Neural cell (in vitro differentiated cells): Measurements from ENCODE around the gene TMEM151A. TPM values are rescaled to one million over a fixed set of nuclear protein-coding genes. Genes with fewer than 3 reads are reported as not detected.
"Not testable (repeated sequence)": the region's sequence is repeated elsewhere in the genome, so short reads cannot be mapped to it uniquely, and the experiment has no call there.

Experiments used
- H2AFZ ChIP-seq: fragments of 200-600, 300-800 bp; sonication (generic), shearing (Covaris generic); 2 replicates; pipeline ENCODE4 v1.6.0; 2014; ENCODE audit warnings: low read depth, mild to moderate bottlenecking, antibody characterized with exemption, low read length, moderate library complexity
- H3F3A ChIP-seq: fragments of 200-600 bp; shearing (Covaris generic); 2 replicates; pipeline ENCODE4 v1.6.1; 2016; ENCODE audit warnings: mild to moderate bottlenecking, moderate library complexity, mixed read lengths, antibody characterized with exemption, low read length; ENCODE audit not compliant: insufficient read depth, poor library complexity, severe bottlenecking
- H3K27ac ChIP-seq: fragments of 200-600, 300-800 bp; sonication (generic), shearing (Covaris generic); 2 replicates; pipeline ENCODE4 v1.5.1; 2014; ENCODE audit warnings: mild to moderate bottlenecking, low read length, moderate library complexity
- H3K27me3 ChIP-seq: fragments of 300-800, 200-600 bp; sonication (generic), shearing (Covaris generic); 2 replicates; pipeline ENCODE4 v1.6.0; 2014; ENCODE audit warnings: mild to moderate bottlenecking, low read depth, low read length, moderate library complexity; ENCODE audit not compliant: insufficient read depth
- H3K36me3 ChIP-seq: fragments of 300-800, 200-600 bp; sonication (generic), shearing (Covaris generic); 2 replicates; pipeline ENCODE4 v1.5.1; 2014; ENCODE audit warnings: mild to moderate bottlenecking, antibody characterized with exemption, low read length, moderate library complexity; ENCODE audit not compliant: insufficient read depth
- H3K4me2 ChIP-seq: fragments of 300-800, 200-600 bp; sonication (generic), shearing (Covaris generic); 2 replicates; pipeline ENCODE4 v1.6.0; 2014; ENCODE audit warnings: mild to moderate bottlenecking, low read length
- H3K4me3 ChIP-seq: fragments of 300-800, 200-600 bp; sonication (generic), shearing (Covaris generic); 2 replicates; pipeline ENCODE4 v1.5.1; 2014; ENCODE audit warnings: mild to moderate bottlenecking, low read length, moderate library complexity
- H3K79me2 ChIP-seq: fragments of 200-600 bp; shearing (Covaris generic); replicated peaks from 2 replicates; pipeline ENCODE4 v1.6.0; 2014; ENCODE audit warnings: mild to moderate bottlenecking, low read length, moderate library complexity; ENCODE audit not compliant: insufficient read depth
- H3K9ac ChIP-seq: fragments of 300-800, 200-600 bp; sonication (generic), shearing (Covaris generic); 2 replicates; pipeline ENCODE4 v1.6.1; 2016; ENCODE audit warnings: mild to moderate bottlenecking, low read length, mixed read lengths
- H3K9me2 ChIP-seq: fragments of 200-600 bp; shearing (Covaris generic); 2 replicates; pipeline ENCODE4 v1.6.1; 2016; ENCODE audit warnings: mild to moderate bottlenecking, low read length, mixed read lengths; ENCODE audit not compliant: insufficient read depth
- H3K9me3 ChIP-seq: fragments of 200-600, 300-800 bp; sonication (generic), shearing (Covaris generic); 2 replicates; pipeline ENCODE4 v1.6.1; 2016; ENCODE audit warnings: mild to moderate bottlenecking, mixed run types, low read length, moderate library complexity, mixed read lengths
- H4K20me1 ChIP-seq: fragments of 200-600 bp; shearing (Covaris generic); 2 replicates; pipeline ENCODE4 v1.6.1; 2016; ENCODE audit warnings: mild to moderate bottlenecking, mixed run types; ENCODE audit not compliant: insufficient read depth
- EP300 ChIP-seq: fragments of 450-650 bp; conservative IDR thresholded peaks from 2 replicates; pipeline ENCODE4 v1.6.1; 2014; ENCODE audit warnings: antibody characterized with exemption, mild to moderate bottlenecking, moderate library complexity; ENCODE audit not compliant: poor library complexity, severe bottlenecking
- EZH2 ChIP-seq: fragments of 200-600, 300-800 bp; shearing (Covaris generic), sonication (generic); IDR thresholded peaks from 2 replicates; pipeline ENCODE4 v1.6.1; 2014; ENCODE audit warnings: antibody characterized with exemption, low read length, borderline replicate concordance, mild to moderate bottlenecking; ENCODE audit not compliant: insufficient read depth, poor library complexity, severe bottlenecking
- MXI1 ChIP-seq: fragments of 450-650 bp; conservative IDR thresholded peaks from 2 replicates; pipeline ENCODE4 v1.6.1; 2014; ENCODE audit warnings: antibody characterized with exemption, mild to moderate bottlenecking; ENCODE audit not compliant: poor library complexity, severe bottlenecking
- POLR2AphosphoS5 ChIP-seq: IDR thresholded peaks from 2 replicates; pipeline ENCODE4 v1.6.1; 2012
- RAD21 ChIP-seq: fragments of 450-650 bp; conservative IDR thresholded peaks from 2 replicates; pipeline ENCODE4 v1.6.1; 2014; ENCODE audit warnings: antibody characterized with exemption, mild to moderate bottlenecking, moderate library complexity
- SMC3 ChIP-seq: fragments of 450-650 bp; conservative IDR thresholded peaks from 2 replicates; pipeline ENCODE4 v1.6.1; 2014; ENCODE audit warnings: antibody characterized with exemption, mild to moderate bottlenecking, moderate library complexity; ENCODE audit not compliant: poor library complexity
- TAF1 ChIP-seq: IDR thresholded peaks from 2 replicates; pipeline ENCODE4 v1.6.1; 2012; ENCODE audit warnings: low read depth
- polyA plus RNA-seq: library from polyadenylated mRNA; depleted of rRNA; stranded (reverse); fragments of >200 nt; gene quantifications from 2 replicates; pipeline ENCODE4 v1.2.3, GENCODE V29; 2014
- TF ChIP-seq, protein P1 (sequence below): fragments of 450-650 bp; IDR thresholded peaks from 2 replicates; pipeline ENCODE4 v1.5.1; 2014; ENCODE audit warnings: antibody characterized with exemption, mild to moderate bottlenecking, moderate library complexity; ENCODE audit not compliant: poor library complexity, severe bottlenecking
- TF ChIP-seq, protein P2 (sequence below): IDR thresholded peaks from 2 replicates; pipeline ENCODE4 v1.6.1; 2012; ENCODE audit warnings: borderline replicate concordance

Gene TMEM151A
- polyA plus RNA-seq, 1 donor from 2014 or later = 5.3 TPM

- H3K36me3 ChIP-seq, H3K27me3 ChIP-seq, H3K27ac ChIP-seq, H3K9me2 ChIP-seq, H3K9ac ChIP-seq, H4K20me1 ChIP-seq, H2AFZ ChIP-seq, H3K4me3 ChIP-seq, H3K4me2 ChIP-seq, H3K9me3 ChIP-seq, H3F3A ChIP-seq, H3K79me2 ChIP-seq: not testable (repeated sequence)
These were observed 29.1 kb downstream of the TMEM151A start for GRCh38 chr11:66320748-66321147.

DNA sequence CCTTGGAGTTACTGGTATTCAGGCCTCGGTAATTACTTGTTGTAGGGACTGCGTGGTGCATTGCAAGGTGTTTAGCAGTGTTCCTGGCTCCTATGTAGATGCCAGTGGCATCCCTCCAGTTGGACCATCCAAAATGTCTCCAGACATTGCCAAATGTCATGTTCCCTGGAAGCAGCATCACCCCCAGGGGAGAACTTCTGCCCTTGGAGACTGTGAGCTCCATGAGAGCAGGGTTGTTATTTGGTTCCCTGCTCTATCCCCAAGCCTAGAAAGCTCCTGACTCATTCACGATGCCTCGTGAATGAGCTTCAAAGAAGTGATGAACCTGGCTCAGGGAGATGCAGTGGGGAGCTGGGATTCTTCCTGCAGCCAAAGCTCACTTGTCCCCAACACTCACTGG is 29.9 kb downstream of the TMEM151A start:
- H3F3A ChIP-seq = no peaks in the 10 kb centered on the region
- H3K27me3 ChIP-seq = no peaks in the 10 kb centered on the region
- no peaks in the 10 kb centered on the region for H3K79me2 ChIP-seq
- H3K9me2 ChIP-seq = no peaks in the 10 kb centered on the region
- H4K20me1 ChIP-seq = no peaks in the 10 kb centered on the region
- no peak overlapping the region for H3K4me2 ChIP-seq
- no peak overlapping the region for H3K4me3 ChIP-seq
- no peaks in the 10 kb centered on the region for H3K36me3 ChIP-seq
- no peak overlapping the region for H3K9ac ChIP-seq
- H3K9me3 ChIP-seq = no peaks in the 10 kb centered on the region
- H2AFZ ChIP-seq = no peak overlapping the region
- no peak for TF ChIP-seq EP300
- TF ChIP-seq TAF1 = no peak
- no peak for TF ChIP-seq EZH2
- no peak for TF ChIP-seq RAD21
- TF ChIP-seq SMC3 = no peak
- TF ChIP-seq MXI1 = no peak
- TF ChIP-seq, protein P1, sequence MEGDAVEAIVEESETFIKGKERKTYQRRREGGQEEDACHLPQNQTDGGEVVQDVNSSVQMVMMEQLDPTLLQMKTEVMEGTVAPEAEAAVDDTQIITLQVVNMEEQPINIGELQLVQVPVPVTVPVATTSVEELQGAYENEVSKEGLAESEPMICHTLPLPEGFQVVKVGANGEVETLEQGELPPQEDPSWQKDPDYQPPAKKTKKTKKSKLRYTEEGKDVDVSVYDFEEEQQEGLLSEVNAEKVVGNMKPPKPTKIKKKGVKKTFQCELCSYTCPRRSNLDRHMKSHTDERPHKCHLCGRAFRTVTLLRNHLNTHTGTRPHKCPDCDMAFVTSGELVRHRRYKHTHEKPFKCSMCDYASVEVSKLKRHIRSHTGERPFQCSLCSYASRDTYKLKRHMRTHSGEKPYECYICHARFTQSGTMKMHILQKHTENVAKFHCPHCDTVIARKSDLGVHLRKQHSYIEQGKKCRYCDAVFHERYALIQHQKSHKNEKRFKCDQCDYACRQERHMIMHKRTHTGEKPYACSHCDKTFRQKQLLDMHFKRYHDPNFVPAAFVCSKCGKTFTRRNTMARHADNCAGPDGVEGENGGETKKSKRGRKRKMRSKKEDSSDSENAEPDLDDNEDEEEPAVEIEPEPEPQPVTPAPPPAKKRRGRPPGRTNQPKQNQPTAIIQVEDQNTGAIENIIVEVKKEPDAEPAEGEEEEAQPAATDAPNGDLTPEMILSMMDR = no peak
- TF ChIP-seq, protein P2, sequence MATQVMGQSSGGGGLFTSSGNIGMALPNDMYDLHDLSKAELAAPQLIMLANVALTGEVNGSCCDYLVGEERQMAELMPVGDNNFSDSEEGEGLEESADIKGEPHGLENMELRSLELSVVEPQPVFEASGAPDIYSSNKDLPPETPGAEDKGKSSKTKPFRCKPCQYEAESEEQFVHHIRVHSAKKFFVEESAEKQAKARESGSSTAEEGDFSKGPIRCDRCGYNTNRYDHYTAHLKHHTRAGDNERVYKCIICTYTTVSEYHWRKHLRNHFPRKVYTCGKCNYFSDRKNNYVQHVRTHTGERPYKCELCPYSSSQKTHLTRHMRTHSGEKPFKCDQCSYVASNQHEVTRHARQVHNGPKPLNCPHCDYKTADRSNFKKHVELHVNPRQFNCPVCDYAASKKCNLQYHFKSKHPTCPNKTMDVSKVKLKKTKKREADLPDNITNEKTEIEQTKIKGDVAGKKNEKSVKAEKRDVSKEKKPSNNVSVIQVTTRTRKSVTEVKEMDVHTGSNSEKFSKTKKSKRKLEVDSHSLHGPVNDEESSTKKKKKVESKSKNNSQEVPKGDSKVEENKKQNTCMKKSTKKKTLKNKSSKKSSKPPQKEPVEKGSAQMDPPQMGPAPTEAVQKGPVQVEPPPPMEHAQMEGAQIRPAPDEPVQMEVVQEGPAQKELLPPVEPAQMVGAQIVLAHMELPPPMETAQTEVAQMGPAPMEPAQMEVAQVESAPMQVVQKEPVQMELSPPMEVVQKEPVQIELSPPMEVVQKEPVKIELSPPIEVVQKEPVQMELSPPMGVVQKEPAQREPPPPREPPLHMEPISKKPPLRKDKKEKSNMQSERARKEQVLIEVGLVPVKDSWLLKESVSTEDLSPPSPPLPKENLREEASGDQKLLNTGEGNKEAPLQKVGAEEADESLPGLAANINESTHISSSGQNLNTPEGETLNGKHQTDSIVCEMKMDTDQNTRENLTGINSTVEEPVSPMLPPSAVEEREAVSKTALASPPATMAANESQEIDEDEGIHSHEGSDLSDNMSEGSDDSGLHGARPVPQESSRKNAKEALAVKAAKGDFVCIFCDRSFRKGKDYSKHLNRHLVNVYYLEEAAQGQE = no peak
- no peak for TF ChIP-seq POLR2AphosphoS5
- H3K27ac ChIP-seq = no peak overlapping the region

GRCh38 chr11:66322732-66323427 is 31.2 kb downstream of the TMEM151A start:
- no peaks in the 10 kb centered on the region for H3K27me3 ChIP-seq
- H3K36me3 ChIP-seq = no peaks in the 10 kb centered on the region
- no peak overlapping the region for H3K27ac ChIP-seq
- H4K20me1 ChIP-seq = no peaks in the 10 kb centered on the region
- TF ChIP-seq MXI1 (no peak), RAD21 (no peak), SMC3 (no peak), EP300 (no peak), EZH2 (no peak), TAF1 (no peak), POLR2AphosphoS5 (no peak)
- TF ChIP-seq, protein P2 = no peak
- TF ChIP-seq, protein P1 = no peak
- no peaks in the 10 kb centered on the region for H3K79me2 ChIP-seq
- H2AFZ ChIP-seq = no peak overlapping the region
- H3F3A ChIP-seq = no peaks in the 10 kb centered on the region
- no peaks in the 10 kb centered on the region for H3K9me2 ChIP-seq
- H3K9ac ChIP-seq = no peak overlapping the region
- no peak overlapping the region for H3K4me3 ChIP-seq
- H3K9me3 ChIP-seq = no peaks in the 10 kb centered on the region
- H3K4me2 ChIP-seq = no peak overlapping the region
